SIG-M5 treated with dmso at 0.1 percent for 504 hours (cell line): ENCODE data around the gene RBBP5.

Experiments used
- DNase-seq: peaks from one replicate; lab custom pipeline; 2025; ENCODE audit not compliant: unreplicated experiment; lab: John Stamatoyannopoulos, UW

The RBBP5 gene

DNA sequence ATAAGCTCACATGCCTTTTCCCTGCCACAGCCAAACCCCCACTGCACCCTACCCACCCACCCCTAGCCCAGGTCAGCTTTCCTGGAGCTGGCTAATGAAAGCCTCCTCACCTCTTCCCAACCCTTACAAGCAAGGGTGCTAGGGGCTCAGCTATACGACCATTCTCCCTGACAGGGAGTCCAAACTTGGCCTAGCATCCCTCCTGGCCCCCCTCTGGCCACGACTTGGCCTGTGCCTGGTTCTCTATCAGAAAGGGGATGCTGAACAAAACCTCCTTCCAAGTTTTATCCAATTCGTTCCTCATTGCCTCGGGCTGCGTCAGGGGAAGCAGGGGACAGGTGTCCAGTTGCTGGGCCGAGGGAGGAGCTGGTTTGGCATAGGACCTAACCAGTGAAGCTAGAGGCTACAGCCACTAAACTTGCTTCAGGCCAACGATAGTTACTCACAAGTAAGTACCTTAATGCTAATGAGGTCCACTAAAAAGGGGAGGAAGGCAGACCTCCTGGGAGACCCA, 46.1 kb downstream of the RBBP5 start:
- no peak for DNase-seq

DNA sequence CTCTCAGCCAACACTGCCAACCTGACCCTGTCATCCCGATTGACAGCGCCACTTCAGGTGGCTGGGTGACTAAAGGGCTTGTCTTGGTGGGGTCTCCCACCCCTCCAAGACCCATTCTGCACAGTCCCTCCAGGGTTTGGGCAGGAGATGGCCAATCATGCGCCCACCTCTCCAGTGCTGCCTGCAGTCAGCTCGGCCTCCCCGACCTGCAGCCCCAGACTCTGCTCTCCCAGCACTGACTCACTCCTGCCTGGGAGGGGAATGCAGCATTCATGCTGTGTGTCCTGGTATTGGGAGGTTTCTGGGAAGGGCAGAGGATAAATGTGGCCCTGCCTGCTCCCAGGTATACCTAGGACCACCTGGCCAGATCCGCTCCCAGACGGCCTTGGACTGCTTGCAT, 47.3 kb downstream of the RBBP5 start:
- DNase-seq, result no peak

DNA sequence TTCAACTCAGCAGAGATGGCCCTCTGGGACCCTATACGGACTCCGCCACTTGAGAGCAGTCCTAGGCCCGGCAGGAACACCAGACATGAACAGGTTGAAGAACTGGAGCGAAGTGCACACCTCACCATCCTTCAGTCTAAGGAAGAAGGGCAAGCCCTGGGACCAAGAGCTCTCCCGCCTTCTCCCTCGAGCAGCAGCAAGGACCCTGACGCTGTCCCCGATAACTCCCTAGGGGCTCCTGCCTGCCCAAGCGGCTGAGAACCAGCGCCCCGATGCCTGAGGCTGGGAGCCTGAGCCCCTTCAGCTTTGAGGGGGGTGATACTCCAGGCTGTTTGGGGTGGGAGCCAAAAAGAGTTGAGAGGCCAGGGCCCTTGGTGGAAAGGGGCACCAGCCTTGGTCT, 47.7 kb downstream of the RBBP5 start:
- DNase-seq, result no peak

DNA sequence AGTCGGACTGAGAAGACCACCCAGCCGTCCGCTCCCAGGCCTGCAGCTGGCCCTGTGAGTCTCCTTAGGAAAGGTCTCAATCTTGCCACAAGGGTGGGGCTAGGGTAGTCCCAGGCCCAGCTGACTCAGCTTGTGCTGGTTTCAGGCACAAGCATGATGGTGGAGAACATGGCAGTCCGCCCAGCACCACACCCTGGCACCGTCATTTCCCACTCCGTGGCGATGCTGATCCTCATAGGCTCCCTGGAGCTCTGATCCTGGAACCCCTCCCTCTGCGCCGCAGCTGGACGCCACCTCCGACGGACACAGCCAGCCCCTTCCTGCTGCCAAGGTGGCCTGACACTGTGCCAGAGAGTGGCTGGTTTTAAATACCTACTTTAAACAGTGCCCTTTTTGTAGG, 48.3 kb downstream of the RBBP5 start:
- no peak for DNase-seq

DNA sequence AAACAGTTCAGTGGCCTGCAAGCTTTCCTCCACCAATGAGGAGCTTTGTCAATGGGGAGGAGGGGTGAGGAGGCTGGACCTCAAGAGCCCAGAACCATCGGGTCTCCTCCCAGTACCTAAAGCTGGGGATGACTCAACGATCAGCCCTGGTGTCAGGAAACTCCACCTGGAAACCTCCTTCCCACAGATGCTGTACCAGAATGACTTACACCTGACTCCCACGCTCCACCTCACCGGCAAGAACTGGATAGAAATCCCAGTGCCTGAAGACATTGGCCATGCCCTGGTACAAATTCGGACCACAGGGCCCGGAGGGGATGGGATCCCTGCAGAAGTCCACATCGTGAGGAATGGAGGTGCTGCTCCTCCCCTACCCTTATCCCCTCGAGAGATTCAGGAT, 48.9 kb downstream of the RBBP5 start:
- DNase-seq, result no peak

DNA sequence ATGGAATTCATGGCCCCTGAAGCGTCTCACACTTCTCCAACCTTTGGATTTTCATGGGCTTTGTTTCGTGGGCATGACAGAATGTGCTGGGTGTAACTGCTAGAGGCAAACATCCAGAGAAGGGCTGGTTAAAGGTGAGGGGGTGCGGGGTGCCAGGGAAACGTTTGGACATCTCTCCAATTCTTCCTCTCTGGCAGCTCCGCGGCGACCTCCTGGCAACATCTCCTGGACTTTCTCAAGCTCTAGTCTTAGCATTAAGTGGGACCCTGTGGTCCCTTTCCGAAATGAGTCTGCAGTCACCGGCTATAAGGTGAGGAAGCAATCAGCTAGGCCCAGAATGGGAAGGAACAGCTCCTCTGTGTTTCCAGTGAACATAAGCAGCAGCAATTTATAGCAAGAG, 49.5 kb downstream of the RBBP5 start:
- DNase-seq, result no peak

DNA sequence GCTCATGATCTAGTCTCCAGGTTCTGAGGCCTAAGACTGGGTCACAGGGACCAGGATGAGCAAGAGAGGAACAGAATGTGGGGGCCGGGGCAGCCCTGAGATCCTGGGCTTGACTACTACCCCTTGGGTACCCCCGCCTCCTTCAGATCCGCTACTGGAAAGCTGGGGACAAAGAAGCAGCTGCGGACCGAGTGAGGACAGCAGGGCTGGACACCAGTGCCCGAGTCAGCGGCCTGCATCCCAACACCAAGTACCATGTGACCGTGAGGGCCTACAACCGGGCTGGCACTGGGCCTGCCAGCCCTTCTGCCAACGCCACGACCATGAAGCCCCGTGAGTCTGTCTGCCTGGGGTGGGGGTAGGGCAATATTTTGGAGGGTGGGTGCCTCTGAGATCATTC, 50.0 kb downstream of the RBBP5 start:
- DNase-seq, result no peak

DNA sequence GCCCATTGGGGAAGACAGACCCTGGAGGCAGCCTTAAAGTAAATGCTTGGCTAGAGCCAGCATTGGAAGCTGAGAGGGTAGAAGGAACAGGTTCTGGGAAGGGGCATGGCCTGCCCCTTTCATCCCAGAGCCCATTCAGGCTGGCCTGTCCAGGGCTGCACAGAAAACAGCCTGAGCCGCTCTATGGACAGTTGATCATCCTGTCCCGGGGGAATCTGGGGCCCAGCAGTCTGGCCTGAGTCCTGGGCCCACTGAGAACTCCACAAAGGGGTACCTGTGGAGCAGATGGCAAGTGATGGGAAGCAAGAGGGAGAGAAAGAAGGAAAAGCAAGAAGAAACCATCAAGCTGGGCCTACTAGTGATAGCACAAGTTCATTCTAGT, 50.8 kb downstream of the RBBP5 start:
- DNase-seq, result no peak

DNA sequence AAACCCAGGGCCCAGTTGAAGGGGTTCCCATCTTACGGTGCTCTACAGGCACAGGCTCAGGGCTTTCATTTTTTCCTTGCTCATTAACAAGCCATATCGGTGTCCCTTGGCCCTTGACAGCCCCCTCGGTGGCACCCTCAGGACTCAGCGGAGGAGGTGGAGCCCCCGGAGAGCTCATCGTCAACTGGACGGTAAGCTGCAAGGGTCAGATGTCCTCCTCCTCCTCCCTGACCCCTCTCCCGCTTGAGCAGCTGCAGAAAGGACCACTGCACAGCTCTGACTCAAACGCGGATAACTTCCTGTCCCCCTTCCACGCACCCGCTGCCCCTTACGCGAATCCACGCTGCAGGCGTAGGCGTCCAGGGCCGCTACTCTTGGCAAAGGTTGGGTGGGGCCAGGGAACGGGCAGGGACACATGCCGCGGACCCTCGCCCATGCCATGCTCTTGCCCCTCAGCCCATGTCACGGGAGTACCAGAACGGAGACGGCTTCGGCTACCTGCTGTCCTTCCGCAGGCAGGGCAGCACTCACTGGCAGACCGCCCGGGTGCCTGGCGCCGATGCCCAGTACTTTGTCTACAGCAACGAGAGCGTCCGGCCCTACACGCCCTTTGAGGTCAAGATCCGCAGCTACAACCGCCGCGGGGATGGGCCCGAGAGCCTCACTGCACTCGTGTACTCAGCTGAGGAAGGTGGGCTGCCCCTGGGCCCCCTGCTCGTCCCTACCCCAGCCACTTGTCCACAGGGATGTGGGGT, 52.2 kb downstream of the RBBP5 start:
- no peak for DNase-seq

DNA sequence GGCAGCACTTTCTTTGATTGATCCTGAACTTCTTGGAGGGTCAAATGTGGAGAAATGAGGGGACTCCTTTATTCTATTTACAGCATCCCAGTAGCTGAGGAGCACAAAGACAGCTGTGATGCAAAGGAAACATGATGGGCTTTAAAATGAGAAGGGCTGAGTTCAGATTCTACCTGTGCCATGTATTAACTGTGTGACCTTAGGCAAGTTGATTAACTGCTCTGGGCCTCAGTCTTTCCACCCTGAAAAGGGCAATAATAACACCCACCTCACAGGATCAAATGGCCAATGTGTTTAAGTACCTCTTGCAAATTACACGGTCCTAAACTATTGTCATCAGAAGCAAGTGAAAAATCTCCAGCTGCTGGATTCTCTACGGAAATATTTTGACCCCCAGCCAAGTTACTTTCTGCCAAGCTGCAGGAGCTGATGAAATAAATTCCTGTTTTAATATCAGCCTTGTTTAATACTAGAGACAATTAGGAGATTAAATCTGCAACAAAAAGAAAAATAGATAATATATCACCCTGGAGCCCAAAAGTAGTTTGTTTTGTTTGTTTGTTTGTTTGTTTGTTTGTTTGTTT, 53.2 kb downstream of the RBBP5 start:
- no peak for DNase-seq

DNA sequence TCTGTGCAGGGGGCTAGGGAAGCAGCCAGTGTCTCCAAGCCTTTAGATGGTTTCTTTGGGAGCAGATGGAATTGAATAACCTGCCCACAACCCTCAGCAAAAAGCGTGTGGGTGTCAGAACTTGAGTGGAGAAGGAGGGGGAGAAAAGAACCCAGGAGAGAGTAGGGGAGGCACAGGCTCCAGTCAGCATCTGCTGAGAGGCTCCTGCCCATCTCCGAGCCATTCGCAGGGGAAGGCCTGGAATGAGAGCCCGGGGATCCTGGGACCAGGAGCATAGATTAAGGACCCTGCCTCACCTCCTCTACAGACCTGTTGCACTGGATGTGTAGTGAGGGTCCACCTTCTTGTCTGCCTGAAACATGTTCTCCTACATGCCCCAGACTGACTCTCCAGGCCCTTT, 53.8 kb downstream of the RBBP5 start:
- no peak for DNase-seq

DNA sequence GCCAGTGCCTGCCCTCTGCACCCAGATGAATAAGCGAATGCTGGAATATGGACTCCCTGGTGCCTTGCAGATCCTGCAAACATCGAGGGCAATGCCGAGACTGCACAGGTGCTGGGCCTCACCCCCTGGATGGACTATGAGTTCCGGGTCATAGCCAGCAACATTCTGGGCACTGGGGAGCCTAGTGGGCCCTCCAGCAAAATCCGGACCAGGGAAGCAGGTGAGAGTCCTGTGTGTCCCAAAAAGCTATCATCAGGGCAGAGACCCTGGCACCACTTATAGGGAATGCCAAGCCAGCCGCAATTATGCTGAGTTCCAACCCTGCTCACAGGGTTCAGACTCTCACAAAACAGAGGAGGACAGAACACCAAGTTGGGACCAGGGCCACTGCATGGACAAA, 54.7 kb downstream of the RBBP5 start:
- DNase-seq, result no peak

DNA sequence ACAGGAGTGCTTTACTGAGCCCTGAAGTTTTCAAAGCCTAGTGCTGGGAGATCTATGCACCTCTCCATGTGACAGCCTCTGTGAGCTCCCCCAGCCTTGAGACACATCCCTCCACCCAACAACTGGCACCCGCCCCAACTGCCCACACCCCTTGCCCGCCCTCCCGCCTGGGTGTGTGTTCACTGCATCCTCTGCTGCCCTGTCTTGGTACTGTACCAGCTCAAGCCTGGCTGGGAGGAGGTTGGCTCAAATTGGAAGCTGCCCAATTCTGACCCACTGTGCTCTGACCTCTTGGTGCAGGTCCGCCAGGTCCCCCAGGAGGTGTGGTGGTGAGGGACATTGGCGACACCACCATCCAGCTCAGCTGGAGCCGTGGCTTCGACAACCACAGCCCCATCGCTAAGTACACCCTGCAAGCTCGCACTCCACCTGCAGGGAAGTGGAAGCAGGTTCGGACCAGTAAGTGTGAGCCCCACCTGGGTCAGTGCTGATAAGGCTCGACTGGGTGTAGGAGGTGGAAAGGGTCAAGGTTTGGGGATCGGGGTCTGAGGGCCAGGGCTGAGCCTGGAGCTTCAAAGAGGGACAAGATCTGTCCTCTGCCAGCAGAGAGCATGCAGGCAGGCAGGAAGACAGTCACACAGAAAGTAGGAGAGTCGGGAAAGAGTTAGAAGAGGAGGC, 55.5 kb downstream of the RBBP5 start:
- no peak for DNase-seq

DNA sequence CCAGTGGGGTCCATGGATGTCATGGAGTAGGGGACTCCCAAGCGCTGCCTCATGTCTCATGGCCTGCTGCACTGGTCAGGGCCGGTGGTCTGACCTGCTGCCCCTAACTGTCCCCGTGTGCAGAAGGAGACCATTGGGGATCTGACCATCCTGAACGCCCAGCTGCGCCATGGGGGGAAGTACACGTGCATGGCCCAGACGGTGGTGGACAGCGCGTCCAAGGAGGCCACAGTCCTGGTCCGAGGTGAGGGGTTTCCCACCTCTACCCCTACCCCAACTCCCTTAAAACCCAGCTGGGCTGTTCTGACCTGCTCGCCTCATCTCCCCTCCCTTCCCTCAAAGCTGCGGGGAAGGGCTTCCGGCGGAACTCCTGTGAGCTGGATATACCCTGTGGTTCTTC, 56.1 kb downstream of the RBBP5 start:
- DNase-seq, result no peak

DNA sequence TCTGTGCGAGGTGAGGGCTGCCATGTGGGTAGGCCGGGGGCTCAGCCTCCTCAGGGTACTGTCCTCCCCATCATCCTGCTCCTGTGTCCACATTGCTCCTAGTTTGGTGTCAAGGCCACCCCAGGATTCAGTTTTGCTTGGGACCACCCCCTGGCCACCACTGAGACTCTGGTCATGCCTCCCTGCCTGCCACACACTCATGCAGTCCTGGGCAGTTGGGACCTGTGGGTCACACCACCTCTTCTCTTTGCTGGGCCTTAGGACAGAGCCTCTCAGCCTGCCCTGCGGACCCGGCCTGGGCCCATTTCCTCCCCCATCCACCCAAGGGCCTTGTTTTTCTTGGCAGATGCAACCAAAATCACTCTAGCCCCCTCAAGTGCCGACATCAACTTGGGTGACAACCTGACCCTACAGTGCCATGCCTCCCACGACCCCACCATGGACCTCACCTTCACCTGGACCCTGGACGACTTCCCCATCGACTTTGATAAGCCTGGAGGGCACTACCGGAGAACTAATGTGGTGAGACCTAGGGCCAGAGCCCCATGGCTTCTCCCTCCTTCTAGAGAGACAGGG, 56.9 kb downstream of the RBBP5 start:
- DNase-seq, result no peak

DNA sequence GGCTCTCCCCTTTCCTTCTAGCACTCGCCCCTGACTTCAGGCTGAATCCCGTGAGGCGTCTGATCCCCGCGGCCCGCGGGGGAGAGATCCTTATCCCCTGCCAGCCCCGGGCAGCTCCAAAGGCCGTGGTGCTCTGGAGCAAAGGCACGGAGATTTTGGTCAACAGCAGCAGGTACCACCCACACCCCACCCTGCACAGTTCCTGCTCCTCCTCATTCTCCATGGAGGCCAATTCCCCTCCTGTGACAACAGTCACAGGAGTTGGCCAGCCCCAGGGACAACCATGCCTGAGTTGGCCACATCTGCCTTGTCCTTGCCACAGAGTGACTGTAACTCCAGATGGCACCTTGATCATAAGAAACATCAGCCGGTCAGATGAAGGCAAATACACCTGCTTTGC, 57.5 kb downstream of the RBBP5 start:
- DNase-seq, result no peak

DNA sequence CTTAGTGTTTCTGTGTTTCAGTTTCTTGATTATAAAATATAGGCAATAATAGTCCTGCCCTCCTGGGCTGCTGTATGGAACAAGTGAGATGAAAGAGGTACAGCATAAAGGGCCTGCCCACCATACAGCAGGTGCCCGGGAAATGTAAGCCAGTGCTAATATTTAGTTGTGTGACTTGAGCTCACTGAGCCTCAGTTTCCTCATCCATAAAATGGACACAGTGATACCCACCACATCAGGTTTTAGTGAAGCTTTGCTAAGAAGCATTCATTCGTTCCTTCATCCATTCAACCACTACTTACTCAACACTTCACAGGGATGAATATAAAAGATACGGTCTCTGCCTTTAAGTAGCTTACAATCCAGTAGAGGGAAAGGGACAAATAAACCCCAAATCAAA, 58.9 kb downstream of the RBBP5 start:
- no peak for DNase-seq

DNA sequence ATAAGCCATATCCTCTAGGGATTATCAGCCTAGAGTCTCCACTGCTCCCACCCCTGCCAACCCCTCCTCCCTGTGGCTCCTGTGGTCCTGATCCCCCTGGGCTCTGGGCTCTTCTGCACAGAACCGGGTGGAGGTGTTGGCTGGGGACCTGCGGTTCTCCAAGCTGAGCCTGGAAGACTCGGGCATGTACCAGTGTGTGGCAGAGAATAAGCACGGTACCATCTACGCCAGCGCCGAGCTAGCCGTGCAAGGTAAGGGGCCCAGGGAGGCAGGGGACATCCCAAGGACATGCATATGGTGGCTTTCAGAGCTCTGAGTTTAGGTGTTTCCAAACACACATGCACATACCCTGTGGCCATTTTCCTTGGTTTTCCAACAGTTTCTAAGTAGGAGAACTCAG, 59.5 kb downstream of the RBBP5 start:
- DNase-seq, result no peak

DNA sequence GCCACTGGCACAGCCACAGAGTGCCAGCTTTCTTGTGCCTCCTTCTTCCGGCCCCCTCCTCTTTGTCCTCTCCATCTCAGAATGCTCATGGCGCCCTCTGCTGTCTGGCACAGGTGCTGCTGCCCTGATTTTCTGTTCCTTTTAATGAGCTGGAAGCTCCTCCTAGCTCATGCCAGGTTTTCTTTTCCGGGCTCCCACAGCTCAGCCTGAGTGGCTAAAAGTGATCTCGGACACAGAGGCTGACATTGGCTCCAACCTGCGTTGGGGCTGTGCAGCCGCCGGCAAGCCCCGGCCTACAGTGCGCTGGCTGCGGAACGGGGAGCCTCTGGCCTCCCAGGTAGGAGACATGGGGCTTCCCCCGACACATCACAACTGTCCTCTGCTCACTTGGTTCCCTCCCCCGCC, 60.1 kb downstream of the RBBP5 start:
- DNase-seq, result peak; percentile 78

DNA sequence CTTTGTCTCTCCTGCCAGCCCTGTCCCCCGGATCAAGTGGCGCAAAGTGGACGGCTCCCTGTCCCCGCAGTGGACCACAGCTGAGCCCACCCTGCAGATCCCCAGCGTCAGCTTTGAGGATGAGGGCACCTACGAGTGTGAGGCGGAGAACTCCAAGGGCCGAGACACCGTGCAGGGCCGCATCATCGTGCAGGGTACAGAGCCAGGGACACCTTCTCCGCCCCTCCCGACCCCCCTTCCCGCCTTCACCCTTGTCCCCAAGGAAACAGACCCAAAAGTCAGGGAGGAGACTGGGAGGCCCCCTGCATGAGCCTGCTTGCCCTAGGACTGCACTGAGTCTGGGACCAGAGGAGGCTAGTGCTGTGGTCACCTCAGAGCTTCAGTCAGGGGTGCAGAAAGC, 60.6 kb downstream of the RBBP5 start:
- DNase-seq, result no peak

DNA sequence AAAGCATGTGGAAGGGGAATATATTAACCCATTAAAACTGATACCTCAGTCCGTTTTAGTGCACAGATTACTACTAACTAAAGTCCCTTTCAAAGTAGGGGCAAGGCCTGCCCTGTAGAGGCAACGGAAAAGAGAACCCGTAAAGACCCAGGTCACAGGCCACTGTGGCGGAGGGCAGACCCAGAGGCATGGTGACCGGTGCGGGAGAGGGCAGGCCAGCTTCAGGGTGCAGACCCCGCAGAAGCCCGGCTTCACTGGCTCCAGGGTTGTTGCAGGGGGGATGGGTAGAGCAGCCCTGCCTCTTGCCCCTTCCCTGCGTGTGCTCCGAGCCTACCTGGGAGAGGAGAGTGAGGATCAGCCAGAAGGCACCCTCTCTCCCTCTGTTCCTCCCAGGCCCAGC, 61.0 kb downstream of the RBBP5 start:
- DNase-seq, result no peak

DNA sequence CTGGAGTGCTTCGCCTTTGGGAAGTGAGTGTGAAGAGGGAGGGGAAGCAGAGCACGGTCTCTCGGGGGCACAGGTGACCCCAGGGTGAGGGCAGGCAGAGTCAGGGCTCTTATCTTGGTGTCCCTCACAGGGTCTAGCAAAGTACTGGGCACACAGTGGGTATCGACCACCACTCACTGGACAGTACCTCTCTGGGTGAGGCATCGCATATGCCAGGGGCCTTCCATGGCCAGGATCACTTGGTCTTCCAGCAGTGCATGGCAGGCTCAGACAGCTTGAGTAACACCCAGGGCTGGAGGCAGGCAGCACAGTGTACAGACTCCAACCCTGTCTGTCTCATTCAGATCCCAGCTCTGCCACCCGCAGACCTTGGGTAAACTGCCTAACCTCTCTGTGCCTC, 62.1 kb downstream of the RBBP5 start:
- no peak for DNase-seq
